ENCODE data around the gene USH2A.

DNA sequence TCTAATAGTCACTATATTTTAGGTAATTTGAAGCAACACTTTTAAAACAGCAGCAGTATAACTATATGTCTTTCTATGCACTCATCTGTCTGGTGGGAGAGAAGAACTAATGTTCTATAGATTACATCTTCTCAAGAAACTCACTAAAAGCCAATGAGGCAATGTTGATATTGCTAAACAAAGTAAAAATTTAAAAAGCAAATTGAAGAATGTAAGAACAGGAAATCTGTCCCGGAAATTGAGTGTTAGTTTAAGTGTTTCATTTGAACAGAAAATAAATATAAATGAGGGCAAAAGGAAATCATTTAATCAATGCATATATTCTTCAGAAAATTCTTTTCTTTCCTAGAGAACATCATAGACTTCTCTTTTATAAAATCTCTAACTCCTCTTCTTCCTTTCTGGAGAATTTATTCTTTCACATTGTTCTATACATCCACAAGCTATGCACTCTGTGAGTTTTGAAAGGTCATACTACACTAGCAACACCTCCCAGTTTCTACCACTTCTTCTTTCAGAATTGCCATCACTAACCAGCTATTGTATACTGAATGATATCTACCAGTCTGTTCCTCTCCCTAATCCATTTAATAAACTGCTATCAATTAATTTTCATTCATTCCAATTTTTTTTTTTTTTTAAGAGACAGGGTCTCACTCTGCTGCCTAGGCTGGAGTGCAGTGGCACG, 153.0 kb downstream of the USH2A start:
- TF ChIP-seq EP300 (IDR thresholded peaks at IDR 0.05), result no peak
- no peak for TF ChIP-seq POLR2A (IDR thresholded peaks at IDR 0.05)
- TF ChIP-seq, protein P1, sequence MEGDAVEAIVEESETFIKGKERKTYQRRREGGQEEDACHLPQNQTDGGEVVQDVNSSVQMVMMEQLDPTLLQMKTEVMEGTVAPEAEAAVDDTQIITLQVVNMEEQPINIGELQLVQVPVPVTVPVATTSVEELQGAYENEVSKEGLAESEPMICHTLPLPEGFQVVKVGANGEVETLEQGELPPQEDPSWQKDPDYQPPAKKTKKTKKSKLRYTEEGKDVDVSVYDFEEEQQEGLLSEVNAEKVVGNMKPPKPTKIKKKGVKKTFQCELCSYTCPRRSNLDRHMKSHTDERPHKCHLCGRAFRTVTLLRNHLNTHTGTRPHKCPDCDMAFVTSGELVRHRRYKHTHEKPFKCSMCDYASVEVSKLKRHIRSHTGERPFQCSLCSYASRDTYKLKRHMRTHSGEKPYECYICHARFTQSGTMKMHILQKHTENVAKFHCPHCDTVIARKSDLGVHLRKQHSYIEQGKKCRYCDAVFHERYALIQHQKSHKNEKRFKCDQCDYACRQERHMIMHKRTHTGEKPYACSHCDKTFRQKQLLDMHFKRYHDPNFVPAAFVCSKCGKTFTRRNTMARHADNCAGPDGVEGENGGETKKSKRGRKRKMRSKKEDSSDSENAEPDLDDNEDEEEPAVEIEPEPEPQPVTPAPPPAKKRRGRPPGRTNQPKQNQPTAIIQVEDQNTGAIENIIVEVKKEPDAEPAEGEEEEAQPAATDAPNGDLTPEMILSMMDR (IDR thresholded peaks at IDR 0.05), result no peak
- TF ChIP-seq POLR2AphosphoS5 (IDR thresholded peaks at IDR 0.05), result no peak
